ENCODE results near the gene RHBDL1. TPM values are rescaled to one million over a fixed set of nuclear protein-coding genes. Genes with fewer than 3 reads are reported as not detected.

RHBDL1 gene
- total and polyA plus RNA-seq, 2 experiments from 2014 or later, result 8.4 to 10.1 TPM

DNA sequence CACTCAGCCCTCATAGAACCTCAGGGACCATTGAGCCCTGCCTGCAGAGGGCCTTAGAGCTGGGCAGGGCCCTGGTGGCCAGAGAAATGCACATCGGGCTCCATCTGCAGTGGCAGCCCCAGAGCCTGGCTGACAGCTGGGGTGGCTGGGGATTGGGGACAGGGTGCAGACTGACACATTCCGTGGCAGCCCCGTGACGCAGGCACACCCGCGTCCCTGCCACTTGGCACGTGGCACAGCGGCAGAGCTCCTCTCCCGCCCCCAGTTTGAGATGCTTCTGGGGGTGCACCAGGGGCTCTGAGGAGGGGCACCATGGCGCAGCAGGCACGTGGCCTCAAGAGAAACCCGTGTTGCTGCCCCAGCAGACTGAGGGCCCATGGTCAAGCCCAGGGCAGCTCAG is 27.9 kb downstream of the RHBDL1 start (continued):
- TF ChIP-seq, protein P1, sequence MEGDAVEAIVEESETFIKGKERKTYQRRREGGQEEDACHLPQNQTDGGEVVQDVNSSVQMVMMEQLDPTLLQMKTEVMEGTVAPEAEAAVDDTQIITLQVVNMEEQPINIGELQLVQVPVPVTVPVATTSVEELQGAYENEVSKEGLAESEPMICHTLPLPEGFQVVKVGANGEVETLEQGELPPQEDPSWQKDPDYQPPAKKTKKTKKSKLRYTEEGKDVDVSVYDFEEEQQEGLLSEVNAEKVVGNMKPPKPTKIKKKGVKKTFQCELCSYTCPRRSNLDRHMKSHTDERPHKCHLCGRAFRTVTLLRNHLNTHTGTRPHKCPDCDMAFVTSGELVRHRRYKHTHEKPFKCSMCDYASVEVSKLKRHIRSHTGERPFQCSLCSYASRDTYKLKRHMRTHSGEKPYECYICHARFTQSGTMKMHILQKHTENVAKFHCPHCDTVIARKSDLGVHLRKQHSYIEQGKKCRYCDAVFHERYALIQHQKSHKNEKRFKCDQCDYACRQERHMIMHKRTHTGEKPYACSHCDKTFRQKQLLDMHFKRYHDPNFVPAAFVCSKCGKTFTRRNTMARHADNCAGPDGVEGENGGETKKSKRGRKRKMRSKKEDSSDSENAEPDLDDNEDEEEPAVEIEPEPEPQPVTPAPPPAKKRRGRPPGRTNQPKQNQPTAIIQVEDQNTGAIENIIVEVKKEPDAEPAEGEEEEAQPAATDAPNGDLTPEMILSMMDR (conservative IDR thresholded peaks at IDR 0.05; ENCODE audit: low read depth in 2 of 2), result no peak
- TF ChIP-seq, protein P2, sequence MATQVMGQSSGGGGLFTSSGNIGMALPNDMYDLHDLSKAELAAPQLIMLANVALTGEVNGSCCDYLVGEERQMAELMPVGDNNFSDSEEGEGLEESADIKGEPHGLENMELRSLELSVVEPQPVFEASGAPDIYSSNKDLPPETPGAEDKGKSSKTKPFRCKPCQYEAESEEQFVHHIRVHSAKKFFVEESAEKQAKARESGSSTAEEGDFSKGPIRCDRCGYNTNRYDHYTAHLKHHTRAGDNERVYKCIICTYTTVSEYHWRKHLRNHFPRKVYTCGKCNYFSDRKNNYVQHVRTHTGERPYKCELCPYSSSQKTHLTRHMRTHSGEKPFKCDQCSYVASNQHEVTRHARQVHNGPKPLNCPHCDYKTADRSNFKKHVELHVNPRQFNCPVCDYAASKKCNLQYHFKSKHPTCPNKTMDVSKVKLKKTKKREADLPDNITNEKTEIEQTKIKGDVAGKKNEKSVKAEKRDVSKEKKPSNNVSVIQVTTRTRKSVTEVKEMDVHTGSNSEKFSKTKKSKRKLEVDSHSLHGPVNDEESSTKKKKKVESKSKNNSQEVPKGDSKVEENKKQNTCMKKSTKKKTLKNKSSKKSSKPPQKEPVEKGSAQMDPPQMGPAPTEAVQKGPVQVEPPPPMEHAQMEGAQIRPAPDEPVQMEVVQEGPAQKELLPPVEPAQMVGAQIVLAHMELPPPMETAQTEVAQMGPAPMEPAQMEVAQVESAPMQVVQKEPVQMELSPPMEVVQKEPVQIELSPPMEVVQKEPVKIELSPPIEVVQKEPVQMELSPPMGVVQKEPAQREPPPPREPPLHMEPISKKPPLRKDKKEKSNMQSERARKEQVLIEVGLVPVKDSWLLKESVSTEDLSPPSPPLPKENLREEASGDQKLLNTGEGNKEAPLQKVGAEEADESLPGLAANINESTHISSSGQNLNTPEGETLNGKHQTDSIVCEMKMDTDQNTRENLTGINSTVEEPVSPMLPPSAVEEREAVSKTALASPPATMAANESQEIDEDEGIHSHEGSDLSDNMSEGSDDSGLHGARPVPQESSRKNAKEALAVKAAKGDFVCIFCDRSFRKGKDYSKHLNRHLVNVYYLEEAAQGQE (IDR thresholded peaks at IDR 0.05; ENCODE audit: unreplicated experiment), result no peak
- TF ChIP-seq EZH2 (IDR thresholded peaks at IDR 0.05; ENCODE audit: low read depth, unreplicated experiment) (no peak), STAT1 (IDR thresholded peaks at IDR 0.05; ENCODE audit: unreplicated experiment) (no peak), NANOG (IDR thresholded peaks at IDR 0.05; ENCODE audit: borderline replicate concordance) (no peak)
- TF ChIP-seq, protein P3, sequence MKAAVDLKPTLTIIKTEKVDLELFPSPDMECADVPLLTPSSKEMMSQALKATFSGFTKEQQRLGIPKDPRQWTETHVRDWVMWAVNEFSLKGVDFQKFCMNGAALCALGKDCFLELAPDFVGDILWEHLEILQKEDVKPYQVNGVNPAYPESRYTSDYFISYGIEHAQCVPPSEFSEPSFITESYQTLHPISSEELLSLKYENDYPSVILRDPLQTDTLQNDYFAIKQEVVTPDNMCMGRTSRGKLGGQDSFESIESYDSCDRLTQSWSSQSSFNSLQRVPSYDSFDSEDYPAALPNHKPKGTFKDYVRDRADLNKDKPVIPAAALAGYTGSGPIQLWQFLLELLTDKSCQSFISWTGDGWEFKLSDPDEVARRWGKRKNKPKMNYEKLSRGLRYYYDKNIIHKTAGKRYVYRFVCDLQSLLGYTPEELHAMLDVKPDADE (IDR thresholded peaks at IDR 0.05), result no peak

DNA sequence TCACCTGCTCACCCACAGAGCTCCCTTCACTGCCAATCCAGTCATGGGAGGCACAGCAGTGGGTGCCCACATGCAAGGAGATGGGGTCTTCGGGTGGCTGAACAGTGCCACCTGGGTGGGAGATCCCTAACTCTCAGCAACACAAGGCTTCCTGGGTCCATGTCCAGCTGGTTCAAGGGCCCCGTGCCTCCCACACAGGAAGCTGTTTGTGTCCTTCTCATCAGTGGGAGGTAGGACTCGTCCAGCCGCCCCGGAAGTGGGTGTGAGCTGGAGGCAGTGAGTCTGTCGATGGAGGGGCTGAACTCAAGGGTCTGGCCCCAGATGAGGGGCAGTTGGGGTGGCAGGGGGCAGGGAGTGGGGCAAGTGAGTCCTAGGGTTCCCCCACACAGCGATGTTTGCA is 28.6 kb downstream of the RHBDL1 start:
- H3K27me3 Mint-ChIP-seq (ENCODE audit: insufficient read depth, low read depth, poor library complexity), result peaks cover 79% of the 10 kb centered on the region
- peaks cover 93% of the 10 kb centered on the region for H3K27me3 ChIP-seq (ENCODE audit: insufficient read depth)
- no peak overlapping the region for H3K27ac Mint-ChIP-seq
- H4K20me1 ChIP-seq (replicated peaks; ENCODE audit: insufficient read depth), result no peaks in the 10 kb centered on the region; the same call in 1 of the 2 replicates
- no peak overlapping the region for H3K27ac ChIP-seq (ENCODE audit: low read depth)
- no peaks in the 10 kb centered on the region; the same call in 2 of the 3 replicates for H3K9me3 Mint-ChIP-seq
- H3K9me2 ChIP-seq (ENCODE audit: insufficient read depth), result no peaks in the 10 kb centered on the region
- ATAC-seq (no peak), DNase-seq (ENCODE audit: low spot score) (no peak)
- no peak overlapping the region for H2AFZ ChIP-seq
- H3F3A ChIP-seq (replicated peaks; ENCODE audit: low read depth), result 0 out of 2 replicates have a peak, but pooled peaks cover 6% of the 10 kb centered on the region
- no peaks in the 10 kb centered on the region for H3K36me3 Mint-ChIP-seq (ENCODE audit: low read depth)
- no peak overlapping the region for H3K4me3 Mint-ChIP-seq
- no peak overlapping the region for H3K4me3 ChIP-seq
- H3K4me2 ChIP-seq, result no peak overlapping the region
- no peaks in the 10 kb centered on the region for H3K79me2 ChIP-seq (replicated peaks; ENCODE audit: insufficient read depth)
- no peaks in the 10 kb centered on the region for H3K36me3 ChIP-seq (ENCODE audit: insufficient read depth)
- no peaks in the 10 kb centered on the region for H3K4me1 ChIP-seq (ENCODE audit: insufficient read depth)
- H3K4me1 Mint-ChIP-seq, result no peaks in the 10 kb centered on the region
- TF ChIP-seq CREB1 (CRISPR knock-in tag; IDR thresholded peaks at IDR 0.05; ENCODE audit: low read depth) (no peak), EZH2 (IDR thresholded peaks at IDR 0.05; ENCODE audit: low read depth, unreplicated experiment) (no peak), POLR2AphosphoS5 (IDR thresholded peaks at IDR 0.05; ENCODE audit: low read depth) (no peak), NANOG (IDR thresholded peaks at IDR 0.05; ENCODE audit: borderline replicate concordance) (no peak), STAT1 (IDR thresholded peaks at IDR 0.05; ENCODE audit: unreplicated experiment) (no peak), ZNF114 (CRISPR knock-in tag; IDR thresholded peaks at IDR 0.05) (no peak), EZH2phosphoT487 (IDR thresholded peaks at IDR 0.05; ENCODE audit: unreplicated experiment) (no peak), ZNF331 (CRISPR knock-in tag; IDR thresholded peaks at IDR 0.05; ENCODE audit: low read depth) (no peak), JUNB (IDR thresholded peaks at IDR 0.05; ENCODE audit: unreplicated experiment) (no peak)
- TF ChIP-seq, protein P3 (IDR thresholded peaks at IDR 0.05), result no peak
- TF ChIP-seq, protein P1 (conservative IDR thresholded peaks at IDR 0.05; ENCODE audit: low read depth in 2 of 2), result no peak
